Natural killer cell (primary cell): ENCODE measurements around the gene PDE4D. TPM values are rescaled to one million over a fixed set of nuclear protein-coding genes. Genes with fewer than 3 reads are reported as not detected.

ENCODE experiments used
- ATAC-seq, 3 donors: fragments of 150-1000 bp in 2 of 3; fragments of 200-7000 bp in 1 of 3; cut with Tn5 transposase; 1 replicate in 1 of 3; 2 replicates in 2 of 3; pipeline ENCODE4 v1.10.0; 2021; ENCODE audit warnings: mild to moderate bottlenecking in 2 of 3, moderate library complexity in 2 of 3
- DNase-seq, 2 donors: peaks; one replicate each; pipeline versions ENCODE4 v3.0.0 to v3.0.0-alpha.2; 2013 to 2021; ENCODE audit warnings: mixed read lengths in 1 of 2
- H3K27ac ChIP-seq: one replicate; pipeline ENCODE4 v1.5.1; 2013; ENCODE audit warnings: mild to moderate bottlenecking, low read length
- H3K27me3 ChIP-seq: one replicate; pipeline ENCODE4 v1.6.1; 2013; ENCODE audit warnings: low read length; ENCODE audit not compliant: control insufficient read depth, insufficient read depth
- H3K36me3 ChIP-seq: one replicate; pipeline ENCODE4 v1.6.1; 2013; ENCODE audit warnings: low read length; ENCODE audit not compliant: control insufficient read depth, insufficient read depth
- H3K4me1 ChIP-seq: one replicate; pipeline ENCODE4 v1.6.1; 2013; ENCODE audit warnings: low read length; ENCODE audit not compliant: control insufficient read depth, insufficient read depth
- H3K4me3 ChIP-seq: one replicate; pipeline ENCODE4 v1.5.1; 2013; ENCODE audit warnings: low read length
- H3K9me3 ChIP-seq: one replicate; pipeline ENCODE4 v1.6.1; 2013; ENCODE audit warnings: low read length; ENCODE audit not compliant: control insufficient read depth, insufficient read depth
- H3K27ac Mint-ChIP-seq, 2 donors: one replicate each; pipeline ENCODE4 v1.8.0; 2022; ENCODE audit warnings: mild to moderate bottlenecking in 2 of 2, mixed read lengths in 2 of 2, moderate library complexity in 1 of 2
- H3K27me3 Mint-ChIP-seq, 2 donors: one replicate each; pipeline ENCODE4 v1.8.0; 2022; ENCODE audit warnings: low read depth in 2 of 2, mixed read lengths in 2 of 2
- H3K36me3 Mint-ChIP-seq: one replicate; pipeline ENCODE4 v1.8.0; 2022; ENCODE audit warnings: mixed read lengths
- H3K4me1 Mint-ChIP-seq, 2 donors: one replicate each; pipeline ENCODE4 v1.8.0; 2022; ENCODE audit warnings: mixed read lengths in 2 of 2
- H3K4me3 Mint-ChIP-seq: one replicate; pipeline ENCODE4 v1.8.0; 2022; ENCODE audit warnings: mild to moderate bottlenecking, moderate library complexity, mixed read lengths
- H3K9me3 Mint-ChIP-seq, 2 donors: one replicate each; pipeline ENCODE4 v1.8.0; 2022; ENCODE audit warnings: mixed read lengths in 2 of 2
- CTCF ChIP-seq: fragments of 200-600 bp; IDR thresholded peaks from one replicate; pipeline ENCODE4 v1.8.0; 2022; ENCODE audit warnings: antibody characterized with exemption
- WGBS: methylation state at CpG from one replicate; pipeline ENCODE4 v1.1.7; 2013; ENCODE audit warnings: missing lambda C conversion rate; ENCODE audit not compliant: insufficient coverage; 5-methylcytosine and 5-hydroxymethylcytosine counted together
- intact Hi-C: fragments of 100-400 bp; cut with micrococcal nuclease; formaldehyde crosslinking; loops from one replicate; pipeline ENCODE4 v1.14.2; 2022
- total RNA-seq, 4 donors: library from RNA; stranded (reverse); fragments of 120-200 nt in 1 of 4; gene quantifications; one replicate each; pipeline versions ENCODE4 v1.2.3 to v1.2.4, GENCODE V29; 2013 to 2022

The PDE4D gene
- total RNA-seq, 3 donors from 2014 or later (not counting 1 experiment from before 2014, with no cell fraction given), result 109 to 170 (median 116) TPM

GRCh38 chr5:58974601-58975000, 918.9 kb downstream of the PDE4D start:
- no peak for DNase-seq
- TF ChIP-seq CTCF, result no peak
- Histone ChIP-seq H3K9me3 (no peaks in the 10 kb centered on the region), H3K36me3 (peaks cover 57% of the 10 kb centered on the region), H3K27ac (no peak overlapping the region), H3K4me3 (no peak overlapping the region), H3K27me3 (no peaks in the 10 kb centered on the region), H3K4me1 (no peaks in the 10 kb centered on the region)
- intact Hi-C loops, result no loop called here
- ATAC-seq, result no peak
- H3K4me1 Mint-ChIP-seq, result peaks cover 4 to 14% of the 10 kb centered on the region in 2 donors
- peak overlapping the region; percentile 39 to 66 for H3K27ac Mint-ChIP-seq
- peaks cover 50% of the 10 kb centered on the region for H3K36me3 Mint-ChIP-seq
- WGBS, result 88% methylated on average over 5 of the region's 5 CpGs
- no peaks in the 10 kb centered on the region for H3K27me3 Mint-ChIP-seq
- no peak overlapping the region for H3K4me3 Mint-ChIP-seq
- H3K9me3 Mint-ChIP-seq, result no peaks in the 10 kb centered on the region

- WGBS, result 97% methylated on average over 5 of the region's 5 CpGs
- H3K27me3 Mint-ChIP-seq, result no peaks in the 10 kb centered on the region
- Histone ChIP-seq H3K27me3 (no peaks in the 10 kb centered on the region), H3K4me1 (no peaks in the 10 kb centered on the region), H3K27ac (no peak overlapping the region), H3K9me3 (no peaks in the 10 kb centered on the region), H3K4me3 (no peak overlapping the region), H3K36me3 (peaks cover 56% of the 10 kb centered on the region)
- no peak overlapping the region for H3K4me3 Mint-ChIP-seq
- peaks cover 4 to 9% of the 10 kb centered on the region in 2 donors for H3K4me1 Mint-ChIP-seq
- DNase-seq, result no peak
- no peak overlapping the region for H3K27ac Mint-ChIP-seq
- peak in 1 of 3 donors; percentile 24 for ATAC-seq
- no peaks in the 10 kb centered on the region for H3K9me3 Mint-ChIP-seq
- TF ChIP-seq CTCF, result no peak
- H3K36me3 Mint-ChIP-seq, result peaks cover 50% of the 10 kb centered on the region
- intact Hi-C loops, result no loop called here
Measured at GRCh38 chr5:58974083-58974482, 919.4 kb downstream of the PDE4D start.

GRCh38 chr5:58972301-58972700, 921.2 kb downstream of the PDE4D start:
- peaks cover 44% of the 10 kb centered on the region for H3K36me3 Mint-ChIP-seq
- H3K27me3 Mint-ChIP-seq, result no peaks in the 10 kb centered on the region
- H3K9me3 Mint-ChIP-seq, result no peaks in the 10 kb centered on the region
- H3K4me3 ChIP-seq, result no peak overlapping the region
- peaks cover 8 to 12% of the 10 kb centered on the region in 2 donors for H3K4me1 Mint-ChIP-seq
- H3K27ac Mint-ChIP-seq, result no peak overlapping the region
- H3K9me3 ChIP-seq, result no peaks in the 10 kb centered on the region
- no CpG with 5 or more reads among the region's 1 CpG for WGBS
- H3K36me3 ChIP-seq, result peaks cover 44% of the 10 kb centered on the region
- H3K4me1 ChIP-seq, result no peaks in the 10 kb centered on the region
- ATAC-seq (no peak), DNase-seq (no peak)
- TF ChIP-seq CTCF, result no peak
- no peak overlapping the region for H3K27ac ChIP-seq
- no peak overlapping the region for H3K4me3 Mint-ChIP-seq
- H3K27me3 ChIP-seq, result no peaks in the 10 kb centered on the region
- intact Hi-C loops, result no loop called here

GRCh38 chr5:58970766-58971165, 922.8 kb downstream of the PDE4D start:
- Histone ChIP-seq H3K27ac (no peak overlapping the region), H3K9me3 (no peaks in the 10 kb centered on the region), H3K4me1 (no peaks in the 10 kb centered on the region), H3K36me3 (peaks cover 30% of the 10 kb centered on the region), H3K27me3 (no peaks in the 10 kb centered on the region), H3K4me3 (no peak overlapping the region)
- Mint-ChIP-seq H3K4me1 (peaks cover 20 to 27% of the 10 kb centered on the region in 2 donors), H3K36me3 (peaks cover 29% of the 10 kb centered on the region), H3K27ac (no peak overlapping the region), H3K4me3 (no peak overlapping the region), H3K9me3 (no peaks in the 10 kb centered on the region), H3K27me3 (no peaks in the 10 kb centered on the region)
- 36% methylated on average over 1 of the region's 2 CpGs for WGBS
- intact Hi-C loops, result no loop called here
- DNase-seq, result no peak
- ATAC-seq, result no peak
- TF ChIP-seq CTCF, result no peak
